Kidney epithelial cell (primary cell): ENCODE results near the gene SLIT1. TPM values are rescaled to one million over a fixed set of nuclear protein-coding genes. Genes with fewer than 3 reads are reported as not detected.

ENCODE experiments used
- DNase-seq: peaks from one replicate; pipeline ENCODE4 v3.0.0-alpha.2; 2010; ENCODE audit warnings: low read depth
- H3K27me3 ChIP-seq: 2 replicates; pipeline ENCODE4 v1.6.0; 2011; ENCODE audit warnings: low read length; ENCODE audit not compliant: control insufficient read depth, insufficient read depth
- H3K36me3 ChIP-seq: 2 replicates; pipeline ENCODE4 v1.5.1; 2011; ENCODE audit warnings: low read length; ENCODE audit not compliant: control insufficient read depth, insufficient read depth
- H3K4me3 ChIP-seq: 2 replicates; pipeline ENCODE4 v1.5.1; 2011; ENCODE audit warnings: low read depth, mild to moderate bottlenecking, control low read depth, low read length
- CTCF ChIP-seq: IDR thresholded peaks from 2 replicates; pipeline ENCODE4 v1.5.1; 2011; ENCODE audit warnings: mild to moderate bottlenecking, moderate library complexity, low read length, control low read depth, inconsistent platforms; ENCODE audit not compliant: insufficient read depth, poor library complexity, severe bottlenecking
- total RNA-seq: library from RNA; depleted of rRNA; stranded (reverse); fragments of >200 nt; gene quantifications from 2 replicates; pipeline ENCODE4 v1.2.3, GENCODE V29; 2015

Gene SLIT1
- total RNA-seq, 1 donor from 2014 or later: 0.17 TPM

GRCh38 chr10:97150013-97150595 is 35.7 kb downstream of the SLIT1 start:
- no peak for TF ChIP-seq CTCF
- Histone ChIP-seq H3K4me3 (no peak overlapping the region), H3K36me3 (no peaks in the 10 kb centered on the region), H3K27me3 (peaks cover 6% of the 10 kb centered on the region)
- DNase-seq: no peak

- Histone ChIP-seq H3K27me3 (peaks cover 9% of the 10 kb centered on the region), H3K4me3 (no peak overlapping the region), H3K36me3 (no peaks in the 10 kb centered on the region)
- DNase-seq: no peak
- no peak for TF ChIP-seq CTCF
These were observed 36.7 kb downstream of the SLIT1 start for GRCh38 chr10:97149079-97149531.

- Histone ChIP-seq H3K36me3 (no peaks in the 10 kb centered on the region), H3K27me3 (peaks cover 22% of the 10 kb centered on the region), H3K4me3 (no peak overlapping the region)
- TF ChIP-seq CTCF: no peak
- DNase-seq: no peak
These were observed 41.5 kb downstream of the SLIT1 start for GRCh38 chr10:97144297-97144696.

GRCh38 chr10:97142834-97143233 is 42.9 kb downstream of the SLIT1 start:
- Histone ChIP-seq H3K27me3 (peaks cover 22% of the 10 kb centered on the region), H3K36me3 (no peaks in the 10 kb centered on the region), H3K4me3 (no peak overlapping the region)
- no peak for DNase-seq
- TF ChIP-seq CTCF: no peak

- no peak for TF ChIP-seq CTCF
- Histone ChIP-seq H3K27me3 (peaks cover 19% of the 10 kb centered on the region), H3K4me3 (no peak overlapping the region), H3K36me3 (no peaks in the 10 kb centered on the region)
- DNase-seq: no peak
These were observed 44.6 kb downstream of the SLIT1 start for GRCh38 chr10:97140902-97141745.
